Panc1 (cell line): Measurements from ENCODE around the gene YIPF5. TPM values are rescaled to one million over a fixed set of nuclear protein-coding genes. Genes with fewer than 3 reads are reported as not detected.

Experiments used
- ATAC-seq: fragments of 200-7000 bp; cut with Tn5 transposase; 2 replicates; pipeline ENCODE4 v1.9.1; 2020; ENCODE audit warnings: mild to moderate bottlenecking, moderate library complexity
- BruUV-seq: library from RNA; stranded (reverse); fragments of 400-500 nt; replicated peaks from 2 replicates; lab custom pipeline; 2021; lab: Mats Ljungman, UMichigan
- CTCF ChIA-PET: fragments of 300-600 bp; sonication (Branson Sonifier 250); formaldehyde crosslinking; loops from one replicate; lab custom pipeline; 2022; ENCODE audit warnings: antibody characterized with exemption; lab: Charles Lee
- POLR2A ChIA-PET: fragments of 300-600 bp; sonication (Branson Sonifier 250); formaldehyde crosslinking; loops from one replicate; lab custom pipeline; 2022; ENCODE audit warnings: antibody characterized with exemption; lab: Charles Lee
- DNase-seq: peaks from one replicate; pipeline ENCODE4 v3.0.0-alpha.2; 2010; ENCODE audit warnings: low read depth, low spot score
- H3K27ac ChIP-seq: 2 replicates; pipeline ENCODE4 v1.5.1; 2011; ENCODE audit warnings: mild to moderate bottlenecking, low read length, inconsistent platforms
- H3K27me3 ChIP-seq: fragments of 200-500 bp; sonication (Bioruptor generic); 2 replicates; pipeline ENCODE4 v1.6.0; 2014; ENCODE audit warnings: low read length, inconsistent platforms; ENCODE audit not compliant: control insufficient read depth, insufficient read depth
- H3K36me3 ChIP-seq: fragments of 200-500 bp; sonication (Bioruptor generic); 2 replicates; pipeline ENCODE4 v1.5.1; 2014; ENCODE audit warnings: inconsistent platforms, mild to moderate bottlenecking, low read length, moderate library complexity; ENCODE audit not compliant: control insufficient read depth, insufficient read depth
- H3K4me1 ChIP-seq: 2 replicates; pipeline ENCODE4 v1.5.1; 2011; ENCODE audit warnings: inconsistent platforms, mild to moderate bottlenecking, low read length, moderate library complexity; ENCODE audit not compliant: control insufficient read depth, insufficient read depth
- H3K4me3 ChIP-seq, 2 experiments: 2 replicates each; pipeline ENCODE4 v1.5.1; 2011 to 2012; ENCODE audit warnings: low read depth in 2 of 2, low read length in 2 of 2, mild to moderate bottlenecking in 2 of 2, inconsistent platforms in 1 of 2, moderate library complexity in 1 of 2
- H3K9me3 ChIP-seq: fragments of 200-500 bp; sonication (Bioruptor generic); 2 replicates; pipeline ENCODE4 v1.5.1; 2014; ENCODE audit warnings: low read depth, mild to moderate bottlenecking, inconsistent platforms, low read length, moderate library complexity; ENCODE audit not compliant: control insufficient read depth, insufficient read depth
- CTCF ChIP-seq: fragments of 450-650 bp; IDR thresholded peaks from 2 replicates; pipeline ENCODE4 v1.5.1; 2017; ENCODE audit warnings: mild to moderate bottlenecking
- POLR2AphosphoS5 ChIP-seq: IDR thresholded peaks from 2 replicates; pipeline ENCODE4 v1.6.1; 2012; ENCODE audit warnings: mild to moderate bottlenecking, low read depth, low read length, moderate library complexity
- SIN3A ChIP-seq: IDR thresholded peaks from 2 replicates; pipeline ENCODE4 v1.6.1; 2012; ENCODE audit warnings: low read depth, mild to moderate bottlenecking, low read length, moderate library complexity, borderline replicate concordance; ENCODE audit not compliant: insufficient read depth
- TCF7L2 ChIP-seq: IDR thresholded peaks from 2 replicates; pipeline ENCODE4 v1.6.1; 2011; ENCODE audit warnings: mild to moderate bottlenecking, low read depth, low read length, inconsistent platforms
- in situ Hi-C: cut with HindIII; loops from 2 replicates; pipeline ENCODE4 v1.10.0; 2016; ENCODE audit warnings: low sequenced_read_pairs, low pct_unique_long_range_greater_than_20kb
- intact Hi-C: fragments of 100-400 bp; cut with micrococcal nuclease; formaldehyde crosslinking; loops from one replicate; pipeline ENCODE4 v1.10.0; 2022; ENCODE audit not compliant: unreplicated experiment
- total RNA-seq: library from RNA; stranded (reverse); gene quantifications from one replicate; pipeline ENCODE4 v1.2.1, GENCODE V29; 2021; ENCODE audit not compliant: unreplicated experiment
- TF ChIP-seq, protein P1 (sequence below), 2 experiments: IDR thresholded peaks; 2 replicates each; pipeline ENCODE4 v1.6.1; 2011 to 2012; ENCODE audit warnings: low read depth in 2 of 2, control low read depth in 1 of 2, low read length in 1 of 2, mild to moderate bottlenecking in 1 of 2, moderate library complexity in 1 of 2; ENCODE audit not compliant: insufficient read depth in 1 of 2

YIPF5 gene
- total RNA-seq, 1 experiment from 2014 or later = 43.4 TPM

GRCh38 chr5:144125163-144125726 is 45.2 kb downstream of the YIPF5 start:
- Histone ChIP-seq H3K27me3 (no peaks in the 10 kb centered on the region), H3K36me3 (no peaks in the 10 kb centered on the region), H3K9me3 (no peaks in the 10 kb centered on the region), H3K4me3 (no peak overlapping the region), H3K27ac (no peak overlapping the region), H3K4me1 (no peaks in the 10 kb centered on the region)
- in situ Hi-C loops = no loop called here
- POLR2A ChIA-PET = no interaction called here
- intact Hi-C loops = no loop called here
- BruUV-seq = no TSS peak
- ATAC-seq (no peak), DNase-seq (no peak)
- CTCF ChIA-PET = no interaction called here
- no peak for TF ChIP-seq TCF7L2
- TF ChIP-seq SIN3A = no peak
- no peak for TF ChIP-seq POLR2AphosphoS5
- TF ChIP-seq, protein P1, sequence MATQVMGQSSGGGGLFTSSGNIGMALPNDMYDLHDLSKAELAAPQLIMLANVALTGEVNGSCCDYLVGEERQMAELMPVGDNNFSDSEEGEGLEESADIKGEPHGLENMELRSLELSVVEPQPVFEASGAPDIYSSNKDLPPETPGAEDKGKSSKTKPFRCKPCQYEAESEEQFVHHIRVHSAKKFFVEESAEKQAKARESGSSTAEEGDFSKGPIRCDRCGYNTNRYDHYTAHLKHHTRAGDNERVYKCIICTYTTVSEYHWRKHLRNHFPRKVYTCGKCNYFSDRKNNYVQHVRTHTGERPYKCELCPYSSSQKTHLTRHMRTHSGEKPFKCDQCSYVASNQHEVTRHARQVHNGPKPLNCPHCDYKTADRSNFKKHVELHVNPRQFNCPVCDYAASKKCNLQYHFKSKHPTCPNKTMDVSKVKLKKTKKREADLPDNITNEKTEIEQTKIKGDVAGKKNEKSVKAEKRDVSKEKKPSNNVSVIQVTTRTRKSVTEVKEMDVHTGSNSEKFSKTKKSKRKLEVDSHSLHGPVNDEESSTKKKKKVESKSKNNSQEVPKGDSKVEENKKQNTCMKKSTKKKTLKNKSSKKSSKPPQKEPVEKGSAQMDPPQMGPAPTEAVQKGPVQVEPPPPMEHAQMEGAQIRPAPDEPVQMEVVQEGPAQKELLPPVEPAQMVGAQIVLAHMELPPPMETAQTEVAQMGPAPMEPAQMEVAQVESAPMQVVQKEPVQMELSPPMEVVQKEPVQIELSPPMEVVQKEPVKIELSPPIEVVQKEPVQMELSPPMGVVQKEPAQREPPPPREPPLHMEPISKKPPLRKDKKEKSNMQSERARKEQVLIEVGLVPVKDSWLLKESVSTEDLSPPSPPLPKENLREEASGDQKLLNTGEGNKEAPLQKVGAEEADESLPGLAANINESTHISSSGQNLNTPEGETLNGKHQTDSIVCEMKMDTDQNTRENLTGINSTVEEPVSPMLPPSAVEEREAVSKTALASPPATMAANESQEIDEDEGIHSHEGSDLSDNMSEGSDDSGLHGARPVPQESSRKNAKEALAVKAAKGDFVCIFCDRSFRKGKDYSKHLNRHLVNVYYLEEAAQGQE (IDR thresholded peaks at IDR 0.05; ENCODE audit: insufficient read depth in 1 of 2, low read depth in 2 of 2, low read length in 1 of 2) = no peak
- no peak for TF ChIP-seq CTCF

GRCh38 chr5:144122641-144123040 is 47.8 kb downstream of the YIPF5 start:
- Histone ChIP-seq H3K4me1 (no peaks in the 10 kb centered on the region), H3K27me3 (no peaks in the 10 kb centered on the region), H3K9me3 (no peaks in the 10 kb centered on the region), H3K27ac (no peak overlapping the region), H3K36me3 (no peaks in the 10 kb centered on the region), H3K4me3 (no peak overlapping the region)
- BruUV-seq = no TSS peak
- in situ Hi-C loops (no loop called here), intact Hi-C loops (no loop called here)
- CTCF ChIA-PET = no interaction called here
- ATAC-seq = no peak
- TF ChIP-seq POLR2AphosphoS5 (no peak), SIN3A (no peak), CTCF (no peak), TCF7L2 (no peak)
- TF ChIP-seq, protein P1 (IDR thresholded peaks at IDR 0.05; ENCODE audit: insufficient read depth in 1 of 2, low read depth in 2 of 2, low read length in 1 of 2) = no peak
- POLR2A ChIA-PET = no interaction called here
- no peak for DNase-seq
